CD14-positive monocyte (primary cell): ENCODE measurements around the gene NELFE. TPM values are rescaled to one million over a fixed set of nuclear protein-coding genes. Genes with fewer than 3 reads are reported as not detected.

ENCODE experiments used
- DNase-seq, 3 donors: peaks; one replicate each; pipeline ENCODE4 v3.0.0-alpha.2; 2011 to 2022
- H2AFZ ChIP-seq: 2 replicates; pipeline ENCODE4 v1.6.0; 2012; ENCODE audit warnings: mild to moderate bottlenecking, low read depth, low read length, inconsistent platforms; ENCODE audit not compliant: insufficient read depth, poor library complexity, severe bottlenecking
- H3K27ac ChIP-seq, 2 donors: 1 replicate in 1 of 2; 2 replicates in 1 of 2; pipeline ENCODE4 v1.5.1; 2012 to 2013; ENCODE audit warnings: low read length in 2 of 2, control low read depth in 1 of 2, inconsistent platforms in 1 of 2, low read depth in 1 of 2, mild to moderate bottlenecking in 1 of 2
- H3K27me3 ChIP-seq, 2 donors: one replicate each; pipeline versions ENCODE4 v1.6.0 to v1.6.1; 2011 to 2013; ENCODE audit warnings: low read length in 2 of 2; ENCODE audit not compliant: control insufficient read depth in 2 of 2, insufficient read depth in 2 of 2
- H3K36me3 ChIP-seq, 2 donors: replicated peaks in 1 of 2; 1 replicate in 1 of 2; 2 replicates in 1 of 2; pipeline versions ENCODE4 v1.5.1 to v1.6.1; 2012 to 2013; ENCODE audit warnings: low read length in 2 of 2, control low read depth in 1 of 2, inconsistent platforms in 1 of 2, mild to moderate bottlenecking in 1 of 2; ENCODE audit not compliant: insufficient read depth in 2 of 2, control insufficient read depth in 1 of 2
- H3K4me1 ChIP-seq, 2 donors: 1 replicate in 1 of 2; 2 replicates in 1 of 2; pipeline versions ENCODE4 v1.5.1 to v1.6.1; 2012 to 2013; ENCODE audit warnings: low read length in 2 of 2, control low read depth in 1 of 2, inconsistent platforms in 1 of 2, mild to moderate bottlenecking in 1 of 2, moderate library complexity in 1 of 2; ENCODE audit not compliant: insufficient read depth in 2 of 2, control insufficient read depth in 1 of 2
- H3K4me2 ChIP-seq: replicated peaks from 2 replicates; pipeline ENCODE3; 2012; ENCODE audit warnings: low read length, moderate library complexity, mild to moderate bottlenecking; ENCODE audit not compliant: poor library complexity, severe bottlenecking; ENCODE audit errors: extremely low read depth
- H3K4me3 ChIP-seq, 3 experiments: fragments of 200-600 bp in 1 of 3; sonication (generic) in 1 of 3; replicated peaks in 1 of 3; 1 replicate in 2 of 3; 2 replicates in 1 of 3; pipeline ENCODE4 v1.5.1; 2011 to 2013; ENCODE audit warnings: low read length in 3 of 3, mild to moderate bottlenecking in 3 of 3, control low read depth in 2 of 3, low read depth in 2 of 3, inconsistent platforms in 1 of 3, moderate library complexity in 1 of 3
- H3K79me2 ChIP-seq: 2 replicates; pipeline ENCODE4 v1.6.0; 2012; ENCODE audit warnings: mild to moderate bottlenecking, control low read depth, inconsistent platforms, low read length, moderate library complexity; ENCODE audit not compliant: insufficient read depth
- H3K9ac ChIP-seq: 2 replicates; pipeline ENCODE4 v1.6.0; 2017; ENCODE audit warnings: low read length, mild to moderate bottlenecking; ENCODE audit not compliant: insufficient read depth, poor library complexity, severe bottlenecking
- H3K9me3 ChIP-seq, 2 donors: replicated peaks in 1 of 2; 1 replicate in 1 of 2; 2 replicates in 1 of 2; pipeline versions ENCODE4 v1.5.1 to v1.6.1; 2012 to 2013; ENCODE audit warnings: low read length in 2 of 2, control low read depth in 1 of 2; ENCODE audit not compliant: control insufficient read depth in 1 of 2, insufficient read depth in 1 of 2
- H4K20me1 ChIP-seq: 2 replicates; pipeline ENCODE4 v1.6.0; 2012; ENCODE audit warnings: mild to moderate bottlenecking, low read length, control low read depth, moderate library complexity; ENCODE audit not compliant: insufficient read depth
- H3K27ac Mint-ChIP-seq, 7 donors: one replicate each; pipeline ENCODE4 v1.8.0; 2020; ENCODE audit warnings: mild to moderate bottlenecking in 7 of 7, mixed read lengths in 7 of 7, moderate library complexity in 6 of 7, inconsistent platforms in 2 of 7
- H3K27me3 Mint-ChIP-seq, 3 donors: one replicate each; pipeline ENCODE4 v1.8.0; 2021 to 2022; ENCODE audit warnings: low read depth in 3 of 3, mild to moderate bottlenecking in 3 of 3, mixed read lengths in 3 of 3, moderate library complexity in 3 of 3, inconsistent platforms in 1 of 3
- H3K36me3 Mint-ChIP-seq, 2 donors: one replicate each; pipeline ENCODE4 v1.8.0; 2020; ENCODE audit warnings: mixed read lengths in 2 of 2, inconsistent platforms in 1 of 2, mild to moderate bottlenecking in 1 of 2
- H3K4me1 Mint-ChIP-seq: one replicate; pipeline ENCODE4 v1.8.0; 2020; ENCODE audit warnings: mild to moderate bottlenecking, mixed read lengths
- H3K4me3 Mint-ChIP-seq, 2 donors: one replicate each; pipeline ENCODE4 v1.8.0; 2020; ENCODE audit warnings: mild to moderate bottlenecking in 2 of 2, mixed read lengths in 2 of 2, moderate library complexity in 1 of 2
- H3K9me3 Mint-ChIP-seq, 7 donors: one replicate each; pipeline ENCODE4 v1.8.0; 2020 to 2022; ENCODE audit warnings: mixed read lengths in 7 of 7, mild to moderate bottlenecking in 6 of 7, moderate library complexity in 6 of 7, inconsistent platforms in 2 of 7
- CTCF ChIP-seq: fragments of 200-600 bp; IDR thresholded peaks from one replicate; pipeline ENCODE4 v1.8.0; 2022; ENCODE audit warnings: antibody characterized with exemption, mild to moderate bottlenecking
- WGBS: methylation state at CpG from one replicate; pipeline ENCODE4 v1.1.5; 2013; ENCODE audit warnings: missing lambda C conversion rate; ENCODE audit not compliant: insufficient coverage; 5-methylcytosine and 5-hydroxymethylcytosine counted together
- intact Hi-C, 2 donors: fragments of 100-400 bp; cut with micrococcal nuclease; formaldehyde crosslinking; loops; one replicate each; pipeline versions ENCODE4 v1.15.0 to v1.15.1; 2023
- polyA plus RNA-seq, 3 donors: library from polyadenylated mRNA; depleted of rRNA in 1 of 3; unstranded in 2 of 3; stranded (reverse) in 1 of 3; fragments of 300-500 nt in 2 of 3; fragments of >200 nt in 1 of 3; fragmentation: Illumina TruSeq in 2 of 3; gene quantifications; 1 replicate in 2 of 3; 2 replicates in 1 of 3; pipeline ENCODE4 v1.2.3, GENCODE V29; 2012 to 2021

The NELFE gene
- polyA plus RNA-seq, 3 donors = 48.8 to 74.4 (median 61.4) TPM

- H3K27me3 Mint-ChIP-seq = peaks cover 0 to 2% (median 1%) of the 10 kb centered on the region in 3 donors
- H3K9me3 Mint-ChIP-seq = no peaks in the 10 kb centered on the region
- peaks cover 23% of the 10 kb centered on the region for H3K79me2 ChIP-seq
- peaks cover 27% of the 10 kb centered on the region for H3K4me1 Mint-ChIP-seq
- H3K4me1 ChIP-seq = peaks cover 19 to 23% of the 10 kb centered on the region in 2 donors
- no peak for DNase-seq
- intact Hi-C loops = no loop called here
- no peak overlapping the region for H3K4me3 ChIP-seq
- 94% methylated on average over 10 of the region's 11 CpGs for WGBS
- peaks cover 66 to 74% of the 10 kb centered on the region in 2 donors for H3K36me3 ChIP-seq
- H2AFZ ChIP-seq = no peak overlapping the region
- H3K27ac ChIP-seq = peak overlapping the region in 1 of 2 donors; percentile 26
- H4K20me1 ChIP-seq = no peaks in the 10 kb centered on the region
- TF ChIP-seq CTCF = no peak
- no peak overlapping the region for H3K4me3 Mint-ChIP-seq
- H3K9me3 ChIP-seq = no peaks in the 10 kb centered on the region
- H3K9ac ChIP-seq = no peak overlapping the region
- H3K4me2 ChIP-seq = no peak overlapping the region
- no peaks in the 10 kb centered on the region for H3K27me3 ChIP-seq
- peak overlapping the region in 2 of 7 donors; percentile 25 to 41 for H3K27ac Mint-ChIP-seq
- H3K36me3 Mint-ChIP-seq = peaks cover 66 to 68% of the 10 kb centered on the region in 2 donors
Observed at GRCh38 chr6:31968326-31968725, 9.6 kb upstream of the NELFE start.

- Mint-ChIP-seq H3K36me3 (peaks cover 70 to 72% of the 10 kb centered on the region in 2 donors), H3K27me3 (peaks cover 0 to 2% (median 1%) of the 10 kb centered on the region in 3 donors), H3K4me1 (peaks cover 23% of the 10 kb centered on the region), H3K9me3 (no peaks in the 10 kb centered on the region), H3K27ac (peak overlapping the region in 3 of 7 donors; percentile 8 to 79 (median 11)), H3K4me3 (no peak overlapping the region)
- no peak overlapping the region for H3K4me3 ChIP-seq
- peak overlapping the region in 1 of 2 donors; percentile 26 for H3K27ac ChIP-seq
- peaks cover 19% of the 10 kb centered on the region for H3K79me2 ChIP-seq
- WGBS = 90% methylated on average over 2 of the region's 3 CpGs
- no peak overlapping the region for H3K9ac ChIP-seq
- no peaks in the 10 kb centered on the region for H3K9me3 ChIP-seq
- peaks cover 15 to 19% of the 10 kb centered on the region in 2 donors for H3K4me1 ChIP-seq
- no peaks in the 10 kb centered on the region for H3K27me3 ChIP-seq
- H2AFZ ChIP-seq = no peak overlapping the region
- H3K4me2 ChIP-seq = no peak overlapping the region
- H4K20me1 ChIP-seq = no peaks in the 10 kb centered on the region
- H3K36me3 ChIP-seq = peaks cover 71 to 78% of the 10 kb centered on the region in 2 donors
- TF ChIP-seq CTCF = no peak
- DNase-seq = no peak
- intact Hi-C loops = no loop called here
Observed at GRCh38 chr6:31967926-31968320, 9.2 kb upstream of the NELFE start.
